Skeletal muscle tissue (tissue), 4 donors: Measurements from ENCODE around the gene GOLGA8M. TPM values are rescaled to one million over a fixed set of nuclear protein-coding genes. Genes with fewer than 3 reads are reported as not detected.
"Not testable (repeated sequence)": the region's sequence is repeated elsewhere in the genome, so short reads cannot be mapped to it uniquely, and the experiment has no call there.

Experiments
- H3K27ac ChIP-seq: one replicate; pipeline ENCODE4 v1.7.0; 2013; ENCODE audit warnings: mild to moderate bottlenecking, low read depth, low read length, inconsistent platforms
- H3K27me3 ChIP-seq, 3 donors: one replicate each; pipeline ENCODE4 v1.7.0; 2013; ENCODE audit warnings: low read length in 3 of 3; ENCODE audit not compliant: control insufficient read depth in 3 of 3, insufficient read depth in 3 of 3
- H3K36me3 ChIP-seq, 3 donors: one replicate each; pipeline ENCODE4 v1.7.0; 2013; ENCODE audit warnings: low read length in 3 of 3; ENCODE audit not compliant: control insufficient read depth in 3 of 3, insufficient read depth in 3 of 3
- H3K4me1 ChIP-seq, 3 donors: one replicate each; pipeline ENCODE4 v1.7.0; 2013; ENCODE audit warnings: low read length in 3 of 3, mild to moderate bottlenecking in 3 of 3; ENCODE audit not compliant: control insufficient read depth in 3 of 3, insufficient read depth in 3 of 3
- H3K4me3 ChIP-seq, 3 donors: one replicate each; pipeline ENCODE4 v1.7.0; 2013; ENCODE audit warnings: low read length in 3 of 3
- H3K9ac ChIP-seq, 3 donors: one replicate each; pipeline ENCODE4 v1.7.0; 2013; ENCODE audit warnings: low read length in 3 of 3, mild to moderate bottlenecking in 3 of 3, moderate library complexity in 2 of 3, low read depth in 1 of 3
- H3K9me3 ChIP-seq, 3 donors: one replicate each; pipeline ENCODE4 v1.7.0; 2013; ENCODE audit warnings: low read length in 3 of 3; ENCODE audit not compliant: control insufficient read depth in 3 of 3
- total RNA-seq: library from RNA; depleted of rRNA; stranded (reverse); fragments of >200 nt; gene quantifications from one replicate; pipeline ENCODE4 v1.2.3, GENCODE V29; 2014
- donor health status: Osteomylitis.

Gene GOLGA8M, protein sequence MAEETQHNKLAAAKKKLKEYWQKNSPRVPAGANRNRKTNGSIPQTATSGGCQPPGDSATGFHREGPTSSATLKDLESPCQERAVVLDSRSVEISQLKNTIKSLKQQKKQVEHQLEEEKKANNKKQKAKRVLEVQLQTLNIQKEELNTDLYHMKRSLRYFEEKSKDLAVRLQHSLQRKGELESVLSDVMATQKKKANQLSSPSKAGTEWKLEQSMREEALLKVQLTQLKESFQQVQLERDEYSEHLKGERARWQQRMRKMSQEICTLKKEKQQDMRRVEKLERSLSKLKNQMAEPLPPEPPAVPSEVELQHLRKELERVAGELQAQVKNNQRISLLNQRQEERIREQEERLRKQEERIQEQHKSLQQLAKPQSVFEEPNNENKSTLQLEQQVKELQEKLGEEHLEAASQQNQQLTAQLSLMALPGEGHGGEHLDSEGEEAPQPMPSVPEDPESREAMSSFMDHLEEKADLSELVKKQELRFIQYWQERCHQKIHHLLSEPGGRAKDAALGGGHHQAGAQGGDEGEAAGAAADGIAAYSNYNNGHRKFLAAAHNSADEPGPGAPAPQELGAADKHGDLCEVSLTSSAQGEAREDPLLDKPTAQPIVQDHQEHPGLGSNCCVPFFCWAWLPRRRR
- total RNA-seq = 1.0 TPM

GRCh38 chr15:28712270-28712669 is at the start of gene GOLGA8M:
TSS of gene GOLGA8M (minus strand) at chr15:28712421. CDS start at chr15:28712323, 98 bp downstream.
- H3K36me3 ChIP-seq, H3K27ac ChIP-seq, H3K27me3 ChIP-seq, H3K9me3 ChIP-seq, H3K4me3 ChIP-seq, H3K9ac ChIP-seq, H3K4me1 ChIP-seq: not testable (repeated sequence)

- H3K4me3 ChIP-seq, H3K9me3 ChIP-seq, H3K27ac ChIP-seq, H3K9ac ChIP-seq, H3K4me1 ChIP-seq, H3K27me3 ChIP-seq, H3K36me3 ChIP-seq: not testable (repeated sequence)
Measured at GRCh38 chr15:28742890-28743289, 30.7 kb upstream of the GOLGA8M start.

DNA sequence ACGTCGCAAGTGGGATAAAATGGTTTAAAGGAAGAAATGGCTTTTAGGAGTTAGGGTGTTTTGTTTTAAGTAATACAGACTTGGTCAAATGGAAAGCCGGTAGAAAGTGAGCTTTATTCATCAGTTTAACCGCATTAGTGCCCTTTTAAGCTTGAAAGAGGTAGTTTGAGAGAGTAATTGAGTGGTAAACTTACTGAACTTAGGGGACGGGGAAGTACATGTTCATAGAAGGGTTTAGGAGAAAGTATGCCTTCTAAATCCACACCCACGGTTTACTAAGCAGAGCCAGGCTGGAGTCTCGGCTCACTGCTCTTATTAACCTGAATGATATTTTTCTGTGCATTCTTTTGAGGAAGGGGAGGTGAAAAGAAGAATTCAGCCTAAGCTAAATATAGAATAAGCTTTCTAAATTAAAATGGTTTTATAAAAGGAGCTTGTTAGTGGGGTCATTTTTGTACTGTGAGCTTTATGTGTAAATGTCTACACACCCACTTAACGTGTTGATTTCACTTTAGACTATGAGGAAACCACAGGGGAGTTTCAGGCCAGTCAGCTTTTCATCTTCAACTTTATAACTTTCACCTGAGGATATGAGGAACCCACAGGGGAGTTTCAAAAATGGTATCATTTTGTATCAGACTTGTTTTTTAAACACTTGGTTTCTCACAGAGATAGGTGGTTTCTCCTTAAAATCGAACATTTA is 26.5 kb upstream of the GOLGA8M start:
- H3K27ac ChIP-seq, H3K9me3 ChIP-seq, H3K36me3 ChIP-seq, H3K27me3 ChIP-seq, H3K4me3 ChIP-seq, H3K4me1 ChIP-seq: not testable (repeated sequence)
- peak overlapping the region in 1 of 3 donors; percentile 45 for H3K9ac ChIP-seq

DNA sequence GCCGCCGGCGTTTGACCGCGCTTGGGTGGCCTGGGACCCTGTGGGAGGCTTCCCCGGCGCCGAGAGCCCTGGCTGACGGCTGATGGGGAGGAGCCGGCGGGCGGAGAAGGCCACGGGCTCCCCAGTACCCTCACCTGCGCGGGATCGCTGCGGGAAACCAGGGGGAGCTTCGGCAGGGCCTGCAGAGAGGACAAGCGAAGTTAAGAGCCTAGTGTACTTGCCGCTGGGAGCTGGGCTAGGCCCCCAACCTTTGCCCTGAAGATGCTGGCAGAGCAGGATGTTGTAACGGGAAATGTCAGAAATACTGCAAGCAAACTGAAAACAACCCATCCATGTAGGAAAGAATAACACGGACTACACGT is 26.0 kb upstream of the GOLGA8M start:
- H3K36me3 ChIP-seq, H3K27me3 ChIP-seq, H3K4me3 ChIP-seq, H3K4me1 ChIP-seq, H3K27ac ChIP-seq, H3K9me3 ChIP-seq: not testable (repeated sequence)
- peak overlapping the region in 1 of 3 donors; percentile 45 for H3K9ac ChIP-seq

DNA sequence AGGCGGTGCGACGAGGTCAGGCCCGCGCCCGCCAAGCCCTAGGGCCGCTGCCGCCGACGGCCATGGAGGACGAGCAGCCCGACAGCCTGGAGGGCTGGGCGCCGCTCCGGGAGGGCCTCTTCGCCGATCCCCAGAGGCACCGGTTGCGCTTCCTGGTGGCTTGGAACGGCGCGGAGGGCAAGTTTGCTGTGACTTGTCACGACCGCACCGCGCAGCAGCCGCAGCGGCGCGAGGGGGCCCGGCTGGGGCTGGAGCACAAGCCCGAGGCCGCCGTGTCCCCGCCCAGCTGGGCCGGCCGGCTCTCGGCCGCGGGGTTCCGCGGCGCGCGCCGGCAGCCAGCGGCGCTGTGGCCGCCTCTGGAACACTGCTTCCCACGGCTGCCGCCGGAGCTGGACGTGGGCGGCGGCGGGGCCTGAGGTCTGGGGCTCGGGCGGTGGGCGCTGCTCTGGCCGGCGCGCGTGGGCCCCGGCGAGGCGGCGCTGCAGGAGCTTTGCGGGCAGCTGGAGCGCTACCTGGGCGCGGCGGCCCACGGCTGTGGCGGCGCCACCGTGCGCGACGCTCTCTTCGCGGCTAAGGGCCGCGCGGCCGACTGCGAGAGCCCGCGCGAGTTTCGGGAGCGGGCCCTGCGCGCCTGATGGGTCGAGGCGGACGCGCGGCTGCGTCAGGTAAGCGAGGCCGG is 25.4 kb upstream of the GOLGA8M start:
- Histone ChIP-seq H3K9ac (peak overlapping the region; percentile 40 to 65 (median 64)), H3K27ac (peak overlapping the region; percentile 62), H3K4me3 (peak overlapping the region; percentile 30 to 41 (median 32))
- H3K4me1 ChIP-seq, H3K9me3 ChIP-seq, H3K36me3 ChIP-seq, H3K27me3 ChIP-seq: not testable (repeated sequence)

GRCh38 chr15:28728061-28728460 is 15.8 kb upstream of the GOLGA8M start:
- not testable (repeated sequence) for H3K4me3 ChIP-seq

GRCh38 chr15:28727026-28727425 is 14.8 kb upstream of the GOLGA8M start:
- not testable (repeated sequence) for H3K4me1 ChIP-seq, H3K27me3 ChIP-seq, H3K27ac ChIP-seq, H3K36me3 ChIP-seq, H3K9me3 ChIP-seq, H3K4me3 ChIP-seq, H3K9ac ChIP-seq

More at GRCh38 chr15:28728061-28728460, 15.8 kb upstream of the GOLGA8M start:
- not testable (repeated sequence) for H3K9me3 ChIP-seq, H3K27me3 ChIP-seq, H3K4me1 ChIP-seq, H3K27ac ChIP-seq, H3K36me3 ChIP-seq, H3K9ac ChIP-seq

DNA sequence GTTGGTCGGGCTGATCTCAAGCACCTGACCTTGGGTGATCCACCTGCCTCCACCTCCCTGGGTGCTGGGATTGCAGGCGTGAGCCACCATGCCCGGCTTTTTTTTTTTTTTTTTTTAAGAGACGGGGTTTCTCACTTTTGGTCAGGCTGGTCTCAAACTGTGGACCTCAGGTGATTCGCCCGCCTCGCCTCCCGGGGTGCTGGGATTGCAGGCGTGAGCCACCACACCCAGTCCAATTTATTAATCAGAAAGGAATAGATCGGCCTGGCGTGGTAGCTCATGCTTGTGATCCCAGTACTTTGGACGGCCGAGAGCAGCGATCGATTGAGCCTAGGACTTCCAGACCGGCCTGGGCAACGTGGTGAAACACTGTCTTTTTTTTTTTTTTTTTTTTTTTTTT is 13.9 kb upstream of the GOLGA8M start:
- H3K27me3 ChIP-seq = no peaks in the 10 kb centered on the region
- no peaks in the 10 kb centered on the region for H3K9me3 ChIP-seq
- no peak overlapping the region for H3K27ac ChIP-seq
- H3K9ac ChIP-seq = no peak overlapping the region
- H3K4me3 ChIP-seq = no peak overlapping the region
- no peaks in the 10 kb centered on the region for H3K36me3 ChIP-seq
- no peaks in the 10 kb centered on the region for H3K4me1 ChIP-seq

DNA sequence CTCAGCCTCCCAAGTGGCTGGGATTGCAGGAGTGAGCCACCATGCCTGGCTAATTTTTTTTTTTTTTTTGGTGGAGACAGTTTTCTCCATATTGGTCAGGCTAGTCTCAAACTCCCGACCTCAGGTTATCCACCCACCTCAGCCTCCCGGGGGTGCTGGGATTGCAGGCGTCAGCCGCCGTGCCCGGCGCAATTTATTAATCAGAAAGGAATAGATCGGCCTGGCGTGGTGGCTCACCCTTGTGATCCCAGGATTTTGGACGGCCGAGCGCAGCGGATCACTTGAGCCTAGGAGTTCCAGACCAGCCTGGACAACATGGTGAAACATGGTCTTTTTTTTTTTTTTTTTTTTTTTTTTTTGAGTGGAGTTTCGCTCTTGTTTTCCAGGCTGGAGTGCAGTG is 13.3 kb upstream of the GOLGA8M start:
- Histone ChIP-seq H3K4me3 (no peak overlapping the region), H3K36me3 (no peaks in the 10 kb centered on the region), H3K27ac (no peak overlapping the region), H3K9ac (no peak overlapping the region), H3K9me3 (no peaks in the 10 kb centered on the region), H3K27me3 (no peaks in the 10 kb centered on the region), H3K4me1 (no peaks in the 10 kb centered on the region)

GRCh38 chr15:28723986-28724385 is 11.8 kb upstream of the GOLGA8M start:
- H3K9me3 ChIP-seq, H3K4me3 ChIP-seq, H3K9ac ChIP-seq, H3K36me3 ChIP-seq, H3K4me1 ChIP-seq, H3K27me3 ChIP-seq, H3K27ac ChIP-seq: not testable (repeated sequence)
